ENCODE data around the gene NOS1AP. TPM values are rescaled to one million over a fixed set of nuclear protein-coding genes. Genes with fewer than 3 reads are reported as not detected.
A peak's percentile ranks its signal among the peaks of the same experiment; 100 is the strongest.

NOS1AP gene
- total and polyA plus RNA-seq, 8 donors: 0.25 to 13.8 (median 6.2) TPM

GRCh38 chr1:162035241-162035640, 34.2 kb upstream of the NOS1AP start:
- Histone ChIP-seq H3K27me3 (peaks cover 0 to 4% (median 0%) of the 10 kb centered on the region in 3 donors), H3K36me3 (no peaks in the 10 kb centered on the region), H3K27ac (no peak overlapping the region), H3K9me3 (no peaks in the 10 kb centered on the region), H3K4me3 (no peak overlapping the region), H3K4me1 (no peaks in the 10 kb centered on the region)
- 13 to 31% (median 21%) methylated on average over 2 of the region's 2 CpGs for WGBS, 5 donors
- DNase-seq: no peak
- no peak for TF ChIP-seq POLR2A (IDR thresholded peaks at IDR 0.05)
- TF ChIP-seq EP300 (IDR thresholded peaks at IDR 0.05): no peak
- no peak for TF ChIP-seq CTCF (IDR thresholded peaks at IDR 0.05)
- no peak for TF ChIP-seq POLR2AphosphoS5 (IDR thresholded peaks at IDR 0.05)
- intact Hi-C loops (cut with DNase I; ENCODE audit: low total_unique reads): no loop called here

DNA sequence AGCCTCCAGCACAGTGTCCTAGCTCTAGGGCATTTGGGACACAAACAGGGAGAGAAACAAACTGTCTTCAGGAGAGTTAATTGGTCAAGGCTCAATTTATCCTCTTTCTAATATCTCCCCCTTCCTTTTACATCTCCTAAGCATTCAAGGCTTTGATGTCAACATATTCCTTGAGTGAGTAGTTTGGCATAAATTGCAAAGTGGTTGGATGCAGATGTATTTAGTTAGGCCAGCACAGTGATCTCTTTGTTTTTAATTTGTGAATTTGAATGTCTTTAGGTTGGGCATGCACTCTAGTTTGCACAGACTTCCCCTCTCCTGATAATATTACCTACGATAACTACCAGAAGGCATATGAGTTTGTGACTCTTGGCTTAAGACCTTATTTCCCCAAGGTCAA, 33.3 kb upstream of the NOS1AP start:
- WGBS, 5 donors: 60 to 95% (median 84%) methylated on average over 1 of the region's 1 CpG

DNA sequence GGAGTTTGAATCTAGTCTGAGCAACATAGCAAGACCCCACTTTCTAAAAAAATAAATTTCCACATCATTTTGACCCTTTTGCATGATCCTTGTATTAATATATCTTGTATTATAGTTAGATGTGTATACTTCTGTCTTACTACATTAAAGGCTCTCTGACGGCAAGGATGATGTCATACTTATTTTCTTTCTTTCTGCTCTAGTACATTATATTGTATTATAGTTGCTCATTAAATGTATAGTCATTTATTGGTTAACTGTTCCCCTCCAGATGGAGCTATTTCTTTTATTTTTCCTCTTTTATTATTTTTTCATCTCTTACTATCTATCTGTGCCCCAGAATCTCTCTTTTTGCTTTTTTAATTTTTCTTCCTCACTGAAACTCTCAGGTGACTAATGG, 30.9 kb upstream of the NOS1AP start:
- no peak overlapping the region for H3K4me3 ChIP-seq
- no peak for TF ChIP-seq EP300 (IDR thresholded peaks at IDR 0.05)
- DNase-seq: no peak
- peaks cover 0 to 4% (median 0%) of the 10 kb centered on the region in 3 donors for H3K27me3 ChIP-seq
- intact Hi-C loops (cut with DNase I; ENCODE audit: low total_unique reads): no loop called here
- no peaks in the 10 kb centered on the region for H3K36me3 ChIP-seq
- H3K27ac ChIP-seq: no peak overlapping the region
- no peaks in the 10 kb centered on the region for H3K4me1 ChIP-seq
- 65 to 88% (median 83%) methylated on average over 1 of the region's 1 CpG for WGBS, 5 donors
- H3K9me3 ChIP-seq: no peaks in the 10 kb centered on the region

More for the DNA sequence above, 33.3 kb upstream of the NOS1AP start:
- Histone ChIP-seq H3K4me1 (no peaks in the 10 kb centered on the region), H3K27ac (no peak overlapping the region), H3K27me3 (peaks cover 0 to 4% (median 0%) of the 10 kb centered on the region in 3 donors), H3K9me3 (no peaks in the 10 kb centered on the region), H3K36me3 (no peaks in the 10 kb centered on the region), H3K4me3 (no peak overlapping the region)
- intact Hi-C loops (cut with DNase I; ENCODE audit: low total_unique reads): no loop called here
- no peak for TF ChIP-seq POLR2A (IDR thresholded peaks at IDR 0.05)
- TF ChIP-seq POLR2AphosphoS5 (IDR thresholded peaks at IDR 0.05): no peak
- no peak for TF ChIP-seq CTCF (IDR thresholded peaks at IDR 0.05)
- no peak for TF ChIP-seq EP300 (IDR thresholded peaks at IDR 0.05)
- DNase-seq: no peak

- intact Hi-C loops (cut with DNase I; ENCODE audit: low total_unique reads): no loop called here
- Histone ChIP-seq H3K4me1 (no peaks in the 10 kb centered on the region), H3K27me3 (peaks cover 0 to 4% (median 0%) of the 10 kb centered on the region in 3 donors), H3K36me3 (no peaks in the 10 kb centered on the region), H3K27ac (no peak overlapping the region), H3K4me3 (no peak overlapping the region), H3K9me3 (no peaks in the 10 kb centered on the region)
- TF ChIP-seq EP300 (IDR thresholded peaks at IDR 0.05): no peak
- TF ChIP-seq CTCF (IDR thresholded peaks at IDR 0.05): no peak
- TF ChIP-seq POLR2A (IDR thresholded peaks at IDR 0.05): no peak
- TF ChIP-seq POLR2AphosphoS5 (IDR thresholded peaks at IDR 0.05): no peak
- DNase-seq: no peak
- WGBS, 5 donors: 62 to 78% (median 70%) methylated on average over 4 of the region's 4 CpGs
Observed at GRCh38 chr1:162040001-162040400, 29.5 kb upstream of the NOS1AP start.

DNA sequence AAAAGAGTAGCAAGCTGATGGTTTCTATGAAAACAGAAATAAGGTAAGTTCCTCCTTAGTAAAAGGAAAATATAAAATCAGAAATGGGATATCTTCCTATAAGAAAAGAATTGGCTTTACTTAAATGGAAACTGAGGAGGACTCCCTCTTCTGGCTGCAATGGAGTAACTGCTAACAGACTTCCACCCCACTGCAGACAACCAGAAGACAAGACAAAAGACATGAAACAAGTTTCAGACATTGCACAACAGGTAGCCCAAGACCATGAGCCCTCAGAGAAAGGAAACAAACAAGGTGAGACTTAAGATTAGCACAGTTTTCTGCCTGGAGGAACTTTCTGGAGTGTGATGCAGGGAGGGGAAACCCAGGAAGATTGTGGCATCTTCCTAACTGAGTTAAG, 28.8 kb upstream of the NOS1AP start:
- DNase-seq: peak in 1 of 2 donors; percentile 35
- Histone ChIP-seq H3K36me3 (no peaks in the 10 kb centered on the region), H3K9me3 (no peaks in the 10 kb centered on the region), H3K27me3 (peaks cover 0 to 4% (median 0%) of the 10 kb centered on the region in 3 donors), H3K4me3 (no peak overlapping the region), H3K4me1 (no peaks in the 10 kb centered on the region), H3K27ac (no peak overlapping the region)
- TF ChIP-seq POLR2A (IDR thresholded peaks at IDR 0.05) (no peak), CTCF (IDR thresholded peaks at IDR 0.05) (no peak), POLR2AphosphoS5 (IDR thresholded peaks at IDR 0.05) (no peak), EP300 (IDR thresholded peaks at IDR 0.05) (no peak)
- intact Hi-C loops (cut with DNase I; ENCODE audit: low total_unique reads): no loop called here

Measured in stomach (tissue), 9 donors.